ENCODE data around the gene GGTLC3.
"Not testable (repeated sequence)": the region's sequence is repeated elsewhere in the genome, so short reads cannot be mapped to it uniquely, and the experiment has no call there.

Gene GGTLC3

GRCh38 chr22:18518061-18518460 is at the start of gene GGTLC3:
TSS of gene GGTLC3 (minus strand) at chr22:18518161. CDS start at chr22:18517897, 264 bp downstream.
- DNase-seq (ENCODE audit: low read depth) = not testable (repeated sequence)

GRCh38 chr22:18560099-18560974 is 42.4 kb upstream of the GGTLC3 start:
- DNase-seq (ENCODE audit: low read depth) = not testable (repeated sequence)

- not testable (repeated sequence) for DNase-seq (ENCODE audit: low read depth)
Observed at GRCh38 chr22:18558939-18559338, 41.0 kb upstream of the GGTLC3 start.

GRCh38 chr22:18558516-18558915 is 40.6 kb upstream of the GGTLC3 start:
- not testable (repeated sequence) for DNase-seq (ENCODE audit: low read depth)

- DNase-seq (ENCODE audit: low read depth) = not testable (repeated sequence)
Observed at GRCh38 chr22:18554280-18555256, 36.6 kb upstream of the GGTLC3 start.

GRCh38 chr22:18552839-18553597 is 35.1 kb upstream of the GGTLC3 start:
- not testable (repeated sequence) for DNase-seq (ENCODE audit: low read depth)

GRCh38 chr22:18551046-18551445 is 33.1 kb upstream of the GGTLC3 start:
- not testable (repeated sequence) for DNase-seq (ENCODE audit: low read depth)

GRCh38 chr22:18549458-18550179 is 31.7 kb upstream of the GGTLC3 start:
- DNase-seq (ENCODE audit: low read depth) = not testable (repeated sequence)

GRCh38 chr22:18544615-18545014 is 26.7 kb upstream of the GGTLC3 start:
- DNase-seq (ENCODE audit: low read depth) = not testable (repeated sequence)

GRCh38 chr22:18543400-18543799 is 25.4 kb upstream of the GGTLC3 start:
- DNase-seq (ENCODE audit: low read depth) = not testable (repeated sequence)

- not testable (repeated sequence) for DNase-seq (ENCODE audit: low read depth)
Observed at GRCh38 chr22:18539994-18540393, 22.0 kb upstream of the GGTLC3 start.

GRCh38 chr22:18534315-18534714 is 16.4 kb upstream of the GGTLC3 start:
- not testable (repeated sequence) for DNase-seq (ENCODE audit: low read depth)

GRCh38 chr22:18533633-18534032 is 15.7 kb upstream of the GGTLC3 start:
- not testable (repeated sequence) for DNase-seq (ENCODE audit: low read depth)

GRCh38 chr22:18529416-18530145 is 11.6 kb upstream of the GGTLC3 start:
- DNase-seq (ENCODE audit: low read depth) = not testable (repeated sequence)

GRCh38 chr22:18528597-18529415 is 10.8 kb upstream of the GGTLC3 start:
- DNase-seq (ENCODE audit: low read depth) = peak; percentile 89

GRCh38 chr22:18527752-18528596 is 10.0 kb upstream of the GGTLC3 start, which contains the start of gene TMEM191B:
TSS of gene TMEM191B (plus strand) at chr22:18527802. CDS start at chr22:18527981, 179 bp downstream.
- not testable (repeated sequence) for DNase-seq (ENCODE audit: low read depth)

GRCh38 chr22:18523328-18523727 is 5.4 kb upstream of the GGTLC3 start:
- not testable (repeated sequence) for DNase-seq (ENCODE audit: low read depth)

GRCh38 chr22:18522762-18523161 is 4.8 kb upstream of the GGTLC3 start:
- DNase-seq (ENCODE audit: low read depth) = not testable (repeated sequence)

Measured in stimulated activated CD8-positive, alpha-beta memory T cell treated with anti-CD3 and anti-CD28 coated beads, Interleukin-12 subunit alpha, Interleukin-12 subunit beta, amount 100 ng/mL, for 1 hour (primary cell).